ENCODE results near the gene LEMD1.

DNA sequence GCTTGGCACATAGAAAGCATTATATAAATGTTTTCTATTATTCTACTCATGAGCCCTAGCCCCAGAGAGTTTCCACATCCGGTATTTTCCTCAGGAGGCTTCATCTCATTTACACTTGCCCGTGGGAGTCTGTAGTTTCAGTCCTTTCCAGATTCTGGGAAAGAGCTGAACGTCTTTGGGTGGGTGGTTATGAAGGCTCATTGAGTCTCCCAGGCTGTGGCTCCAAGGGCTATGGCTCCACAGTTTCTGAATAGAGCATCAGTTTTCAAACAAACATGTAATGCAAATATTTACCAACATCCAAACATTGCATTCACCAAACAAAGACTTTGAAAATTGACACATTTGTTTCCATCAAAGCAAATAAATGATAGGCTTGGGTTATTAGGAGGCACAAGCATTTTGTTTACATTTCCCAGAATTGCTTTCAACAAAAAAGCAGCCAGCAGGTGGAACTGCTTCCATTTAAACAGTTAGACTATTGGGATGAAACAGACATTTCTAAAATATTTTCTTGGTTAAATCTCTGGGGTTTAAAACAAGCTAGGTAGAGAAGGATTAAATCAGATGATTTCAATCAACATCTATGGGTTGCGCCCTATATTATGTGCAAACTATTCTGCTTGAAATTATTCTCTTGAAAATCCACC lies 1.3 kb upstream of the LEMD1 start:
- TF ChIP-seq, protein P1, sequence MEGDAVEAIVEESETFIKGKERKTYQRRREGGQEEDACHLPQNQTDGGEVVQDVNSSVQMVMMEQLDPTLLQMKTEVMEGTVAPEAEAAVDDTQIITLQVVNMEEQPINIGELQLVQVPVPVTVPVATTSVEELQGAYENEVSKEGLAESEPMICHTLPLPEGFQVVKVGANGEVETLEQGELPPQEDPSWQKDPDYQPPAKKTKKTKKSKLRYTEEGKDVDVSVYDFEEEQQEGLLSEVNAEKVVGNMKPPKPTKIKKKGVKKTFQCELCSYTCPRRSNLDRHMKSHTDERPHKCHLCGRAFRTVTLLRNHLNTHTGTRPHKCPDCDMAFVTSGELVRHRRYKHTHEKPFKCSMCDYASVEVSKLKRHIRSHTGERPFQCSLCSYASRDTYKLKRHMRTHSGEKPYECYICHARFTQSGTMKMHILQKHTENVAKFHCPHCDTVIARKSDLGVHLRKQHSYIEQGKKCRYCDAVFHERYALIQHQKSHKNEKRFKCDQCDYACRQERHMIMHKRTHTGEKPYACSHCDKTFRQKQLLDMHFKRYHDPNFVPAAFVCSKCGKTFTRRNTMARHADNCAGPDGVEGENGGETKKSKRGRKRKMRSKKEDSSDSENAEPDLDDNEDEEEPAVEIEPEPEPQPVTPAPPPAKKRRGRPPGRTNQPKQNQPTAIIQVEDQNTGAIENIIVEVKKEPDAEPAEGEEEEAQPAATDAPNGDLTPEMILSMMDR (conservative IDR thresholded peaks at IDR 0.05), result peak; percentile 56
- TF ChIP-seq EZH2 (IDR thresholded peaks at IDR 0.05; ENCODE audit: low read depth), result no peak

Data from PC-9 (cell line).